Measurements from ENCODE around the gene PWWP2A. TPM values are rescaled to one million over a fixed set of nuclear protein-coding genes. Genes with fewer than 3 reads are reported as not detected.

The PWWP2A gene
- 6.9 to 13.2 TPM (median 11.3 TPM) in 5 replicates for total RNA-seq (2022; extraction: Qiagen RNA extraction; ENCODE audit: low read depth)

GRCh38 chr5:160119142-160119904 lies at the start of gene PWWP2A:
PWWP2A (minus strand) TSS chr5:160119450; CDS start chr5:160119388, 62 bp downstream.

Other genes starting within 250 kb of the PWWP2A start
- gene ADRA1B, start 203.0 kb downstream of the PWWP2A start, total RNA-seq (2022; extraction: Qiagen RNA extraction; ENCODE audit: low read depth) = 9.1 to 13.9 TPM (median 11.2 TPM) in 5 replicates
- 65.7 to 74.1 TPM (median 67.7 TPM) in 5 replicates for gene TTC1, start 110.3 kb downstream of the PWWP2A start, total RNA-seq (2022; extraction: Qiagen RNA extraction; ENCODE audit: low read depth)
- gene FABP6, start 110.1 kb upstream of the PWWP2A start, total RNA-seq (2022; extraction: Qiagen RNA extraction; ENCODE audit: low read depth) = 0.87 to 1.6 TPM (median 1.5 TPM) in 5 replicates
- gene CCNJL, start 193.1 kb upstream of the PWWP2A start, total RNA-seq (2022; extraction: Qiagen RNA extraction; ENCODE audit: low read depth) = 10.8 to 13.7 TPM (median 12.8 TPM) in 5 replicates

Data from A549 treated with RU486 at 1 μM for 4 hours (cell line).